WI38 (cell line): ENCODE results near the gene MYO16.

Experiments
- H3K4me3 ChIP-seq: 2 replicates; pipeline ENCODE4 v1.5.1; 2011; ENCODE audit warnings: low read depth, mild to moderate bottlenecking, control low read depth, low read length
- TF ChIP-seq, protein P1 (sequence below): IDR thresholded peaks from 2 replicates; pipeline ENCODE4 v1.5.1; 2012; ENCODE audit warnings: low read depth, mild to moderate bottlenecking, control low read depth, low read length

The MYO16 gene

DNA sequence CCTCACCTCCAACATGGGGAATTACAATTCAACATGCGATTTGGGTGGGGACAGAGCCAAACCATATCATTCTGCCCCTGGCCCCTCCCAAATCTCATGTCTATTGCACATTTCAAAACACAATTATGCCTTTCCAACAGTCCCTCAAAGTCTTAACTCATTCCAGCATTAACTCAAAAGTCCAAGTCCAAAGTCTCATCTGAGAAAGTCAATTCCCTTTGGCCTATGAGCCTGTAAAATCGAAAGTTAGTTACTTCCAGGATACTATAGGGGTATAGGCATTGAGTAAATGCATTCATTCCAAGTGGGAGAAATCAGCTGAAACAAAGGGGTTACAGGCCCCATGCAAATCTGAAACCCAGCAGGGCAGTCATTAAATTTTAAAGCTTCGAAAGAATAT is 598.8 kb downstream of the MYO16 start:
- no peak overlapping the region for H3K4me3 ChIP-seq
- TF ChIP-seq, protein P1, sequence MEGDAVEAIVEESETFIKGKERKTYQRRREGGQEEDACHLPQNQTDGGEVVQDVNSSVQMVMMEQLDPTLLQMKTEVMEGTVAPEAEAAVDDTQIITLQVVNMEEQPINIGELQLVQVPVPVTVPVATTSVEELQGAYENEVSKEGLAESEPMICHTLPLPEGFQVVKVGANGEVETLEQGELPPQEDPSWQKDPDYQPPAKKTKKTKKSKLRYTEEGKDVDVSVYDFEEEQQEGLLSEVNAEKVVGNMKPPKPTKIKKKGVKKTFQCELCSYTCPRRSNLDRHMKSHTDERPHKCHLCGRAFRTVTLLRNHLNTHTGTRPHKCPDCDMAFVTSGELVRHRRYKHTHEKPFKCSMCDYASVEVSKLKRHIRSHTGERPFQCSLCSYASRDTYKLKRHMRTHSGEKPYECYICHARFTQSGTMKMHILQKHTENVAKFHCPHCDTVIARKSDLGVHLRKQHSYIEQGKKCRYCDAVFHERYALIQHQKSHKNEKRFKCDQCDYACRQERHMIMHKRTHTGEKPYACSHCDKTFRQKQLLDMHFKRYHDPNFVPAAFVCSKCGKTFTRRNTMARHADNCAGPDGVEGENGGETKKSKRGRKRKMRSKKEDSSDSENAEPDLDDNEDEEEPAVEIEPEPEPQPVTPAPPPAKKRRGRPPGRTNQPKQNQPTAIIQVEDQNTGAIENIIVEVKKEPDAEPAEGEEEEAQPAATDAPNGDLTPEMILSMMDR, result no peak

DNA sequence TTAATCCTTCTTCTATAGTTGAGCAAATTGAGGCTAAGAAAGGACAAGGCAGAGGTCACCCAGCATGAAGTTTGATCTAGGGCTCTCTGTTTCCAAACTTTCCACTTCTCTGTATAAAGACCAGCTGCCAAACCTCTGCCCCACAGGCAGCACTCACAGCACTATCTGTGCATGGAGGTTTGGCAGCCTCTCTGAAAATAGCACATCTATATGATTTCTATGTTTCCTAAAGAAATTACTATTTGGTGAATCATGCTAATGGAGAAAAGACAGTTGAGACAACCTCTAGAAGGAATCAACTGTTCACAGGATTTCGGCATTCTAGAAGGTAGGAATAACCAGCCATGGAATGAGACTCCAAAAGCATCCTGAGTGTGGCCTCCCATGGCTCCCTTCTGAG is 602.5 kb downstream of the MYO16 start:
- no peak overlapping the region for H3K4me3 ChIP-seq
- TF ChIP-seq, protein P1, result no peak

DNA sequence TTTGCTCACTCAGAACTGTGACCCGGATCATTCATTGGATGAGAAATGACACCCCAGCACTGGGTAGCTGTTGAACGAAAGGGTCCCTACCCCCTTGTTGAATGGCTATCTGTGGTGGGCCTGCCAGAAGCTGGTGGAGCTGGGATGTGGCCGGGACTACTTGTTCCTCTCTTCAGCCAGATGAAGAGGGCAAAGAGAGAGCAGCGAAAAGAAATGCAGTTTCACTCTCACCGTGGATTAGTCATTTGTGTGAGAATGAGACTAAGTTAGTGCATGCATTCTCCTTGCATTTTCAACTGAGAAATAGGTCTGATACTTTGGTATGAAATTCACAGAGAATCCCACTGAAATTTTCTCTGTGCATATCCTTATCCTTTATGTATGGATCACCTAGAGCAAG is 603.9 kb downstream of the MYO16 start:
- TF ChIP-seq, protein P1, result no peak
- no peak overlapping the region for H3K4me3 ChIP-seq

DNA sequence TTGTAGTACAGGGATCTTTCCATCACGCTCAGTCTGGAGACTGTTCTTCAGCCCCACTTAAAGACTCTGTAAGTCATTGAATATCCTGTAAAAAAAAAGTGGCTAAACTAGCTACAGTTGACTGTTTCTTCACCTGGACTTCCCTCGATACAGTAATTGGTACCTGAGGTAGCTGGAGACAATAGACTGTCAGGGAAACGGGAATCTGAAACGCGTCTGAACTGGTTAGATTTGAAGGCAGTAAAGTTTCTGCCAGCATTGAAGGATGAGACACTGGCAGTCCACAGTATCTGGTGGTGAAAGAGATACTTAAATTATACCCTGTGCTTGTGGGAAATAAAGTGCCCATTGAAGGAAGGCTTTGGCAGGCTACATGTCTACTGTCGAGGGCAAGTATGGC is 606.5 kb downstream of the MYO16 start:
- TF ChIP-seq, protein P1, result no peak
- no peak overlapping the region for H3K4me3 ChIP-seq

DNA sequence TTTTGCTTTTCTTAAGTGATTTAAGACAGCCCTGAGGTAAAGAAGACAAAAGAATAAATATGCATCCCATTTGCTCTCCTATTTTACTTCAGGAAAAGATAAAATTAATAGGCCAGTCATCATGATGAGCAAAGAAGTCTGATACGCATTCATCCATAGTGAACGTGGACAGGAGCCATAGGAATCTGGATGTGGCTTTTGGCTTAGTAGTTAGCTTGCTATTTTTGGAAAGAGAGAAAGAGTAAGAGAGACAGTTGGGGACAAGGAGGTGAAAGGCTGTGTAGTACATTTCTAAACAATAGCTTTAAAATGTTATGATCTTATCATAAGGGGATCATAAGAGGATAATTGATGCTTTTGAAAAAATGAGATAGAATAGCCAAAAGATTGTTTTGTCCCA is 611.7 kb downstream of the MYO16 start:
- no peak overlapping the region for H3K4me3 ChIP-seq
- TF ChIP-seq, protein P1, result no peak

DNA sequence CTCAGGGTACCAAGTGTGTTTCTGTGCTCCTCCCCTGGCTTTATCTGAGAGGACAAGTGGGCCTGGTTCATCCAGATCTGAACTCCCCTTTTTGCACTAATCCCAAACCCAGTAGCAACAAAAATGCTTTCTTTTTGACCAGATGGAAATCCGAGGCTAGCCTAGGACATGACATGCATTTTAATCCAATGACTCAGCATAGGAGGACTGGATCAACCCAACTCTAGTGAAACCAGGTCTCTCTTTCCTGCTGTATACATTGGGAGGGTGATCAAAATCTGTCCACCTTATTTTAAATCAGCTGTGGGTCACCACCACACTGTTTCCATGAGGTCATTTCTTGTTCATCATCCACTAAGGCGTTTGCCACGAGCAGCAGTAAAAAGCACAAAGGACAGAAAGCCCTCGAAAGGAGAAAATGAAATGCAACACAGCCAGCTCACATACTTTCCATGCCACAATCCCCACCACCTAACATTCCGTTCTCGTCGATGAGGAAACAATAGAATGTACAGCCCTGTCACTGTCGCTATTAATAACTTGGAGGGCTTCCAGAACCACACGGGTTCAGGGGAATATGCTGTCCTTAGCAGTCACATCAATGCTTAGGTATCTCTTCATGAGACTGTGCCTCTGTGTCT is 614.0 kb downstream of the MYO16 start:
- TF ChIP-seq, protein P1, result no peak
- peak overlapping the region; percentile 37 for H3K4me3 ChIP-seq

DNA sequence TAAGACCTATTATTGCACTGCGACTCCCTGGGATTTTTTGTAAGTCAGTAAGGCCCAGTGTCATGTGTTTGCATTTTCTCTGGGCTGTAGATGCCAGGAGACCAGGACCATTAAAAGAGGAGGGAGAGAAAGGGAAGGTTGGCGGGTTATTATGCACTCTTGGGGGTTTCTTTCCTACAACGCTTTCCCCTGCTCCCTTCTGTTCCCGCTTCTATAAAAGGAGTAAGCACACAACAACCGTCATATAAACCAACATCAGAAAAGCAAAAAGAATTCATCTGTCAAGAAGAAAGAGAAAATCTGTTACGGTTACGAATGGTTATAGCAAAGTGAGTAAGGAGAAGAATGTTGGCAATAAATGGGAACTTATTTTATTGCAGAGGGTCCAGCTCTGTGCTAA is 615.2 kb downstream of the MYO16 start:
- TF ChIP-seq, protein P1, result no peak
- H3K4me3 ChIP-seq, result no peak overlapping the region
